ENCODE results near the gene ACO1.

ACO1 gene

GRCh38 chr9:32455738-32456137, 71.3 kb downstream of the ACO1 start:
- no peaks in the 10 kb centered on the region for H3K9me3 ChIP-seq (ENCODE audit: control insufficient read depth, insufficient read depth, low read depth, low read length)
- ChIA-PET POLR2A (no interaction called here), CTCF (no interaction called here)
- no peak overlapping the region for H3K27ac ChIP-seq (ENCODE audit: extremely low read depth, low read depth, low read length)
- H3K4me1 ChIP-seq (ENCODE audit: control insufficient read depth, insufficient read depth, low read length) = no peaks in the 10 kb centered on the region
- TF ChIP-seq ZFP41 (tag by site-specific recombination; IDR thresholded peaks at IDR 0.05; ENCODE audit: borderline replicate concordance) = no peak
- no peak for TF ChIP-seq ZNF423 (tag by site-specific recombination; IDR thresholded peaks at IDR 0.05)
- TF ChIP-seq ZNF48 (tag by site-specific recombination; IDR thresholded peaks at IDR 0.05) = no peak
- no peak for TF ChIP-seq ZNF529 (tag by site-specific recombination; IDR thresholded peaks at IDR 0.05; ENCODE audit: insufficient replicate concordance)
- TF ChIP-seq ZNF155 (tag by site-specific recombination; IDR thresholded peaks at IDR 0.05) = no peak
- no peak for TF ChIP-seq ZFP37 (tag by site-specific recombination; IDR thresholded peaks at IDR 0.05)
- TF ChIP-seq SCRT2 (tag by site-specific recombination; IDR thresholded peaks at IDR 0.05) = no peak
- no peak for TF ChIP-seq ZNF23 (tag by site-specific recombination; IDR thresholded peaks at IDR 0.05; ENCODE audit: borderline replicate concordance)
- TF ChIP-seq ATF2 (tag by site-specific recombination; IDR thresholded peaks at IDR 0.05; ENCODE audit: low read depth) = no peak
- no peak for TF ChIP-seq ZNF221 (tag by site-specific recombination; IDR thresholded peaks at IDR 0.05; ENCODE audit: borderline replicate concordance)
- no peak for TF ChIP-seq KLF9 (tag by site-specific recombination; IDR thresholded peaks at IDR 0.05; ENCODE audit: low read depth)
- no peak for TF ChIP-seq BCL11A (tag by site-specific recombination; IDR thresholded peaks at IDR 0.05; ENCODE audit: low read depth)
- H3K4me3 ChIP-seq (ENCODE audit: low read depth, low read length) = no peak overlapping the region
- H3K36me3 ChIP-seq (ENCODE audit: control insufficient read depth in 2 of 2, insufficient read depth in 1 of 2, low read length in 2 of 2) = peaks cover 4 to 42% of the 10 kb centered on the region in 2 experiments; a peak in 2 of 3 replicates

- TF ChIP-seq ATF2 (tag by site-specific recombination; IDR thresholded peaks at IDR 0.05; ENCODE audit: low read depth) = no peak
- no peak for TF ChIP-seq ZNF701 (tag by site-specific recombination; IDR thresholded peaks at IDR 0.05)
- no peak for TF ChIP-seq ZNF768 (tag by site-specific recombination; IDR thresholded peaks at IDR 0.05)
- no peak for TF ChIP-seq ZNF324 (tag by site-specific recombination; IDR thresholded peaks at IDR 0.05)
- TF ChIP-seq REST (tag by site-specific recombination; IDR thresholded peaks at IDR 0.05) = no peak
- TF ChIP-seq ZNF621 (tag by site-specific recombination; IDR thresholded peaks at IDR 0.05) = no peak
- no peak for TF ChIP-seq RBAK (tag by site-specific recombination; IDR thresholded peaks at IDR 0.05)
- TF ChIP-seq ZBTB44 (tag by site-specific recombination; IDR thresholded peaks at IDR 0.05) = no peak
- Histone ChIP-seq H3K9me3 (ENCODE audit: control insufficient read depth, insufficient read depth, low read depth, low read length) (no peaks in the 10 kb centered on the region), H3K27ac (ENCODE audit: extremely low read depth, low read depth, low read length) (no peak overlapping the region), H3K36me3 (ENCODE audit: control insufficient read depth in 2 of 2, insufficient read depth in 1 of 2, low read length in 2 of 2) (peaks cover 4 to 34% of the 10 kb centered on the region in 2 experiments; a peak in 2 of 3 replicates), H3K4me3 (ENCODE audit: low read depth, low read length) (no peak overlapping the region), H3K4me1 (ENCODE audit: control insufficient read depth, insufficient read depth, low read length) (no peaks in the 10 kb centered on the region)
- CTCF ChIA-PET = interaction anchor here (0.7 to 1.3 kb wide), 4 partner anchors 30 to 126 kb away, joined by 3 read pairs; no protein-coding TSS in a partner anchor
- POLR2A ChIA-PET = no interaction called here
These were observed 72.1 kb downstream of the ACO1 start for GRCh38 chr9:32456564-32456963.
